Measurements from ENCODE around the gene USP7.
"Not testable (repeated sequence)": the region's sequence is repeated elsewhere in the genome, so short reads cannot be mapped to it uniquely, and the experiment has no call there.

The USP7 gene

DNA sequence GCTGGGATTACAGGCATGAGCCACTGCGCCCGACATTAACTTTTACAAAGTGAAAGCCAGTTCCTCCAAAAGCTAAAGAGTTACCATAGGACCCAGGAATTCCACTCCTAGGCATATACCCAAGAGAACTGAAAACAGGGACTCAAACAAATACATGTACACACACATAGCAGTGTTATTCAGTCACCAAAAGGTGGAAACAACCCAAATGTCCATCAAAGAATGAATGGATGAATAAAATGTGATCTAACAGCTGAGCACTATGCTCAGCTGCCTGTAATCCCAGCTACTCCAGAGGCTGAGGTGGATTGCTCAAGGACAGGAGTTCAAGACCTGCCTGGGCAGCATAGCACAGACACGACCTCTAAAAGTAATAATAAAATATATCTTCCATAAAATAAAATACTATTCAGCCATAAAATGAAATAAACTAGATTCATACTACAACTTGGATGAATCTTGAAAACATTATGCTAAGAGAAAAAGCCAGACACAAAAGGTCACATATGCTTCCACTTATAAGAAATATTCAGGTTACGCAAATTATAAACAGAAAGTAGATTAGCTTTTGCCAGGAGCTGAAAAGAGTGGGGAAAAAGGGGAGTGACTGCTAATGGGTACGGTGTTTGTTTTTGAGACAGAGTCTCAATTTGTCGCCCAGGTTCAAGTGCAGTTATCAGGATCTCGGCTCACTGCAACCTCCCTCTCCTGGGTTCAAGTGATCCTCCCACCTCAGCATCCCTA, 9.3 kb upstream of the USP7 start:
- DNase-seq (ENCODE audit: low spot score), result no peak

DNA sequence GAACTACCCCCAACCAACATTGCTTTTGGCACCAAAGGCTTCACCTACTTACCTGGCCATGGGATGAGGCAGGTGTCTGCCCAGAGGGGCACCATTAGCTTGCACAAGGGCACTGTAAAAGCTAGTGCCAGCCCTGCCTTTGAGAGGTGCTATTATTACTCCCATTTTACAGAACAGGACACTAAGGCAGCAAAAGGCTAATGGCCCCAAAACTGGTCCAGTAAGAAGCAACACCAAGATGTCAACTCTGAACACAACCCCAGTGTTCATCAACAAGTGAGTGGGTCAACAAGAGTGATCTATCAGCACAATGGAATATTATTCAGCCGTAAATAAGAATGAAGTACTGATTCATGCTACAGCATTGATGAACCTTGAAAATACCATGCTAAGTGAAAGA, 7.7 kb upstream of the USP7 start:
- no peak for DNase-seq (ENCODE audit: low spot score)

DNA sequence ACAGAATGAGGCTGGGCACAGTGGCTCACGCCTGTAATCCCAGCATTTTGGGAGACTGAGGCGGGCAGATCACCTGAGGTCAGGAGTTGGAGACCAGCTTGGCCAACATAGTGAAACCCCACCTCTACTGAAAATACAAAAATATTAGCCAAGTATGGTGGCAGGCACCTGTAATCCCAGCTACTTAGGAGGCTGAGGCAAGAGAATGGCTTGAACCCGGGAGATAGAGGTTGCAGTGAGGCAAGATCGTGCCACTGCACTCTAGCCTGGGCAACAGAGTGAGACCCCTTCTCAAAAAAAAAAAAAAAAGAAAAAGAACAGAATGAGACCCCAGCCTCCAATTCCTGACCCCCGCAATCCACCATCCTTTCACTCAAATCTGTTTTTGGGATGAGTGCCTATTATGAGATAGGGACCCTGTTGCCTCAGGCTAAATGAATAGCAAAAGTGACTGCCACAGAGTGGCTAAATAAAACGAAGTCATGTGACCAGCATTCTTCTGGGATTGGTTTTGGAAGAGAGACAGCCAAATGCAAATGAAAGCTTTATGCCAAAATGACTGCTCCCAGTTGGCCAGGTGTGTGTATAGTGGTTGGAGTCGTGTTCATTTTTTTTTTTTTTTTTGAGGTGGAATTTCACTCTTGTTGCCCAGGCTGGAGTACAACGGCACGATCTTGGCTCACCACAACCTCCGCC, 5.6 kb upstream of the USP7 start:
- not testable (repeated sequence) for DNase-seq (ENCODE audit: low spot score)

DNA sequence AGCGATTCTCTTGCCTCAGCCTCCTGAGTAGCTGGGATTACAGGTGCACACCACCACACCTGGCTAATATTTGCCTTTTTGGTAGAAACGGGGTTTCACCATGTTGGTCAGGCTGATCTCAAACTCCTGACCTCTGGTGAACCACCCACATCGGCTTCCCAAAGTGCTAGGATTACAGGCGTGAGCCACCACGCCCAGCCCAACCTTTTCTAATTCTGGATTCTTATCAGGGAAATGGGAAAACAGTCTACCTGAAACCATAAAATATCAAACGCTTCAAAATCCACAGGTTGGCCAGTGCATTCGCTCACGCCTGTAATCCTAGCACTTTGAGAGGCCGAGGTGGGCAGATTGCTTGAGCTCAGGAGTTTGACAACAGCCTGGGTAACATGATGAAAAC, 4.3 kb upstream of the USP7 start:
- DNase-seq (ENCODE audit: low spot score), result not testable (repeated sequence)

DNA sequence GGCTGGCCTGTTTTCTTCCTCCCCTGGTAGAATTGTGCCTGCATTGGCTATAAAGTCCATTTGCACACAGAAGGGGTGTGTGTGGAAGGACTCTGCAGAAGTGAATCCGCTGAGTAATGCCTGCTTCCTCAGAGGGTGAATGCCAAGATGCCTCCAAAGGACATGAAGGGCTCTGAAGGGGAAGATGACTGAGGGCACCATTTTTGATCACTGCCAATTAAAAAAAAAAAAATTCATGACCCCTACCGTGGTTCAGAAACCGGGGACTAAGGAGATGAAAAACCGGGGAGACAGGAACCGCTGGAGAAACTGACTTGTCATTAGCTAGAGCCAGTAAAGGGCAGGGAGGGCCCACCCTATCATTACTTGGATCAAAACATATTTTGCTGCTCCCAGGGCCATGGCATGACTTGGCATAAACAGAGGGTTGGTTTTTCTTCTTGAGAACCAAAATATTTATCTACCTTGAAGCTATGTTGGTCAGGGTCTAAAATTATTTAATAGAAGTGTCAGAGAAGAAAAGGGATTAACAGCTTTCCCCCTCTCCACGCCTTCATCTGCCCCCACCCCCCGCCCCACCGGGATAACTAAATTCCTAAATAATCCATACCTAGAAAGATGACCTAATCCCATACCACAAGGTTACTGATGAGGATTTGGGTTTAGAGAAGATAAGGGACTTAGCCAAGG, 3.6 kb upstream of the USP7 start:
- no peak for DNase-seq (ENCODE audit: low spot score)

DNA sequence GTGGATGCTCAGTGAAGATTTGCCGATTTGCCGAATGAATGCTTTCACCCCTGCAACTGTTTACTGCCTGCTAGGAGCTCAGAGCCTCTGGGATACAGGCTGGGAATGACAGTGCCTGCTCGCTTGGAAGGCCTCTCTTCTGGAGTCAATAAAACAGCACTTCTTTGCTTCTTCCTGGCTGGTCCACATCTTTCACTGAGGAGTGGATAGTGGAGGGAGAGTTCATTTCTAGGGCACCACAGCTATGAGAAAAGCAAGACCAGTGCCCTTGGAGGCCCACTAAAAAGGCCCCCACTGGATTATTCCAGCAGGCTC, 3.1 kb upstream of the USP7 start:
- no peak for DNase-seq (ENCODE audit: low spot score)

DNA sequence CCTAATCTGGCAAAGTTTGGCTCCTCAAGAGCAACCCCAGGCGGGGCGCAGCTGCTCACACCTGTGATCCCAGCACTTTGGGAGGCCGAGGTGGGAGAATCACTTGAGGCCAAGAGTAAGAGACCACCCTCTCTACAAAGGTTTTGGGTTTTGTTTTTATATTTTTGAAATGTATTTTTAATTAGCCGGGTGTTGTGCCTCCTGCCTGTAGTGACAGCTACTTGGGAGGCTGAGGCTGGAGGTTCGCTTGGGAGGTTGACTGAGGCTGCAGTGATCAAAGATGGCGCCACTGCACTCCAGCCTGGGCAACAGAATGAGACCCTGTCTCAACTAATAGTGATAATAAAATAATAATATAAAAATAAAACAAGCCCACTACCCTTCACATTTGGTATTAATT, 756 bp upstream of the USP7 start:
- no peak for DNase-seq (ENCODE audit: low spot score)

DNA sequence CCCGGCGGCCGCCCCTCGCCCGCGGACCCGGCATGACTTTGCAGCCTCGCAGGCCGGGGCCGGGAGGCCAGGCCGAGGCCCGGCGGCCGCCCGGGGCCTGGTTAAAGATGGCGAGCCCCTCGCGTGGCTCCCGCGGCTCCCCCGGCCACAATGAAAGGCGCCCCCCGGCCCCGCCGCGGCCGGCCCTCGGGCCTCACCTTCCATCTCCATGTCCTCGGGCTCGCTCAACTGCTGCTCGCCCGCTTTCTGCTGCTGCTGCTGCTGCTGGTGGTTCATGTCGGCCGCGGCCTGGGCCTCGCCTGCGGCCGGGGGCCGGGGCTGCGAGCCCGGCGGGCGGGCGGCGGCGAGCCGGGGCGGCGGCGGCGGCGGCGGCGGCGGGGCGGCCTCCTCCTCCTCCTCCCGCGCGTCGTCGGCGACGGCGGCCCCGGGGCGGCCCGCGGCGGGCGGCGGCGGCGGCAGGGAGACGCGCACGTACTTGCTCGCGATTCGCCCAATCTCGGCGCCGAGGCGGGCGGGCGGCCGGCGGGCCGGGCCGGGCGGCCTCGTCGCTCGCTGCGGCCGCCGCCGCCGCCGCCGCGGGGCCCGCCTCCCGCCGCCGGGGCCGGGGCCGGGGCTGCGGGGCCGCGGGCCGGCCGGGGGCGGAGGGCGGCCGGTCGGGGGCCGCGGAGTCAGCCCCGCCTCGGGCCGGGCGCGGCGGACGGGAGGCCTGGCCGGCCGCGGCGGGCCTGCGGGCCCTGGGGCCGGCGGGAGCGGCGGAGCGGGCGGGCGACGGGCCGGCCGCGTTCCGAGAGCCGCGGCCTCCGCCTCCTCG, 491 bp downstream of the USP7 start:
- DNase-seq (ENCODE audit: low spot score), result peak; percentile 28

DNA sequence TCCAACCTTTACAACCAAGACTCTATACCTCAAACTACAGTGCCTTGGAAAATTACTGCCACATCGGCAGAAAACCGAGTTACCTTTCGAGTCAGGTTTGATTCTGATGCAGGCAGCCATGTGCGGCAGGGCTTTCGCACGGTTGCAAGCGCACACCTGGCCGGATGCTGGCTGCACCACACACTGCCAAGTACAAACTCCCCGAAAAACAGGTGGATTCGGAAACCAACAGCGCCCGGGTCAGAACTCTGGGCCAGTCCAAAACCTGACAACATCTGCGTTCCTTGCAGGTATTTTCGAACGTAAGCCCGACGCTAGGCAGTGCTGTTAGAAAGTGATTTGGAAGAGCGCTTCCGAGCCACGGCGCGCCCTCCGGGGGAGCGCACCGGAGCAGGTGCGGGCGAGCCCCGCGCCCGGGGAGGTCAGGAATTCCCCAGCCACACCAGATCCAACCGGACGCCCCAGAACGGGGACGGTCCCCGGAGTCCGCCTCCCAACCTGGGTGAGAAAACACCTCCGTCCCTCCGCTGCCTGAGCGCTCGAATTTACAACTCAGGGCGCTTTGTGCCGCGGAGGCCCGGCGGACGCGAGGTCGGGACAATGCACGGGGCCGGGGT, 1.2 kb downstream of the USP7 start:
- peak; percentile 47 for DNase-seq (ENCODE audit: low spot score)

DNA sequence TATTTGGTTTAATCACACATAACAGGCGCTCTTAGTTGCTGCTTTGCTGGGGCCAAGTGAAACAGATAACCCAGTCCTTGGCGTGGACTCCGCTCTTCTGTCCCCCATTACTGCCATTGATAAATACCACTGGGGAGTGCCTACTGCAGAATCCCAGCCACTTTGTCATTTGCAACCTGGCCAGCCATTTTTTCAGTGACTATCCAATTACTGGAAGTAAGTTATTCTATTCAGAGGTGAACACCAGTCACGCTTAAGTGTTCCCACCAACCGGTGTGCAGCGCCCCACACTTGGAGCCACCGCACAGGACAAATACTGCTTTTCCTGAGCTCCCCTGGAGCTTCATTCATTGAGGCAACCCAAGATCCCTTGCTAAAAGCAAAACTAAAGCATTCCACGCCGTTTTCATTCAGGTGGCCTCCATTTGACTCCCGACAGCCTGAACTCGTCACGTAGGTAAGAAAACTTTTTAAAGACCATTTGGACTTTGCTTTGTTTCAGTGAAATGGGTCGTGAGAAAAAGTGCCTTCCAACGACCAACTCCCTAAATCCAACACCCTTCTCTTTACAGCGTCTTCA, 1.8 kb downstream of the USP7 start:
- DNase-seq (ENCODE audit: low spot score), result peak; percentile 17

DNA sequence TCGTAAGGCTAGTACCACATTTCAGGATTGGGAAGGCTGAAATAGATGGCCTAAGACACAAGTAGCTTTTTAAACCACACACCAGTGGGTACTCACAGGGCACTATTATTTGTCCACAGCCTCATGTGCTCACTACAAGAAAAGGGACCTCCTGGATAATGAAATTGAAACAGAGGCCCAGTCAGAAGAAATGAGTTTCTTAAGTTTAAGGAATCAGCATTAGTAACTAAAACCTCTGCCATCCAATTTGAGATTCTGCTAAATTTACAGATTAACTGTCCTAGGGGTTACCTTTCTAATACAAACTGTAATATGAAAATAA, 3.0 kb downstream of the USP7 start:
- no peak for DNase-seq (ENCODE audit: low spot score)

DNA sequence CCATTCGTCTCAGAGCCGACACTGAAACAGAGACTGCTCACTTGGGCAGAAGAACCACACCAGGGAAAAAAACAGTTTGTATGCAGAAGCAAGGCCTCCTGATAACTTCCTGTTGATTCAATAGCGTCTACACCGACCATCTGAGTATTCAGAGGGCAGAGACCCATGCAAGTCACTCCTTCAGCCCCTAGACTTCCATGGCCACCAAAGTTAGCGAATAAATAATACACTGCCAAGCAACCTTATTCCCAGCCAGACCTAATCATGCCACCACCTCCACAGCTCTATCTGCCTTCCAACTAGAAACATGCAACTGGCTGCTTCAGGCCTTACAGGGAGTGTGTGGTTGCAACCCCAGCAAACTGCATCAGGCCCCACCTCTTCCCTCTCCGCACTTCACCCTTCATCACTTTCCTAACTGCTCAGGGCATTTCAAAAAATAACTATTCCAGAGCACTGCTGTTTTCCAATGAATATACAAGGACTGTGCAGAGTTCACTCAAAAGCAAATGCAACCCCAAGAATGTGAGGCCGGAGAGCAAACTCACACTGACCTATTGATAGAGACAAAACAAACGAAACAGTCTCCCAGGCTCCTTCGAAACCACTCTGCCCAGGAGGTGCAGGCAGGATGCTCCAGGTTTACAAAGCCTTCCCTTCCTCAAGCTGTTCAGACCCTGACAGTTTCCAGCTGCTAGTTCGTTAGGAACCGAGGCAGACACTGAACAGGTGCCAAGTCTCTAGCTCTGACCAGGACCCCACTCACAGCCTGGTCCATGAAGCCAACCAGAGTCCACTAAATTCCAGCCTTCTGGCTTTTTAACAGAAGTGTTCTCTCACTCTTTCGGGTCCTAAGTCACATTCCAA, 3.6 kb downstream of the USP7 start:
- DNase-seq (ENCODE audit: low spot score), result peak; percentile 59

DNA sequence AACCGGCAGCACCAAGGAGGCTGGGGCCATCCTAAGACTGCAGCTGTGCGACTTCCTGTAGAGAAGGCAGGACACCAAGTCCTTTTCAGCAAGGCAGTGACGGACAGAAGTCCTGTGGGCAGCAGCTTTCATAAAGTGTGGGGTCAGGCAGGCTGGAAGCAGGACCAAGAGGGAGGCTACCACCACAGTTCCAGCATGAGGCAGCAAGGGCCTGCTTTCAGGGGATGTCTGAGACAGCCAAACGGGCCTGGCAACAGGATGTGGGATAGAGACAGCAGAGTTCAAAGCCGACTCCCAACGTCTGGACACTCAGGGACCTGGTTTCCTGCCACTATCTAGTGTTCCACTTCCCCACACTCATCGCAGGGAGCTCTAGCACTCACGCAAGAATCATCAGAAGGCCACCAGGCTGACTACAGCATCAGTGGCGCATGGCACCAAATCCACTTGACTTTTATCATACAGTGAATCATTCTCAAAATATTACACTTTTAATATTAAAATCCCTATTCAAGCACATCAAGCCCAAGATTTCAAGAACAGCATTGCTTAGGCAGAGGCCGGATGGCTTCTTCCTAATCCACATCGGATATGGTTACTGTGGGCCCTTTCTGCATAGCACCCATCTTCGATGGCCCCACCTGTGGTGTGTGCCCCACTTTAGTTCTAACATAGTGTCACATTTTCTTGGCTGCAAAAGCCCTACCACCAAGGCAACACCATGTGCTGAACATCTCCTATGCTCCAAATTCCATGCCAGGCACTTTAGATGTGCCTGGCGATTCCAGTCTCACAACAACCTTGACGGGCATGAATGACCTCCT, 5.2 kb downstream of the USP7 start:
- DNase-seq (ENCODE audit: low spot score), result no peak

DNA sequence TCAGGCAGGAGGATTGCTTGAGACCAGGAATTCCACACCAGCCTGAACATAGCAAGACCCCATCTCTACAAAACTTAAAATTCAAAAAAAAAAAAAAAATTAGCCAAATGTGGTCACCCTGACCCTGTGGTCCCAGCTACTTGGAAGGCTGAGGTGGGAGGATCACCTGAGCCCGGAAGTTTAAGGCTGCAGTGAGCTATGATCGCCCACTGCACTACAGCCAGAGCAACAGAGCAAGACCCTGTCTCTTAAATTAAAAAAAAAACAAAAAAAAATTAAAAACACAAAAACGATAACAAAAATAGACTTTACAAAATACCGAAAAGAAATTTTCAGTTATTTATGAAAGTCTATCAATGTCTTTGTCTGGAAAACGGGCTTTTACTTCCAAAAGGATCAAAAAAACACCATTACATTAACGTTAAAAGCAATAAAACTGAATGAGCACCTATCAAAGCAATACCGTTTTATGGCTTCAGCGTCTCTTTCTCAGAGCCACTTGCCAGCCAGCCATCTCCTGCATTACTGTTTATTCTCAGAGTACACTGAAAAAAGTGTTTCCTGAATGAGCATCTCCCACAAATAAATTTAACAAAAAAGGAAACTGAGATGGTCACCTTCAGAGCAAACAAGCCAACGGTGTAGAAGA, 6.1 kb downstream of the USP7 start:
- DNase-seq (ENCODE audit: low spot score), result no peak

DNA sequence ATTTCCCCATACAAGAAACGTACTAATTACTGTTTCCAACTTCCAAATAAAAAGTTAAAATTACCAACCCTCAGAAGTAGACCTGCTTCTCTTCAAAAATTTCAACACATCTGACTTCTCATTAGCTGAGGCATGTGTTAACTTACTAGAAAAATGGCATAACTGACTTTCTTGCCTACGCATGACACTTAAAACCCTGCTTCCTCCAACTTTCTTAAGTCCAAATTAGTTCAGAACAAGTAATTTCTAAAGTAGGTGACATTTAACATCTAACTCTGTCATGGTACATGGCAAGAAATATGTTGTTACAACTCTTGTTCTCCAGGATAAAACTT, 6.7 kb downstream of the USP7 start:
- DNase-seq (ENCODE audit: low spot score), result no peak

DNA sequence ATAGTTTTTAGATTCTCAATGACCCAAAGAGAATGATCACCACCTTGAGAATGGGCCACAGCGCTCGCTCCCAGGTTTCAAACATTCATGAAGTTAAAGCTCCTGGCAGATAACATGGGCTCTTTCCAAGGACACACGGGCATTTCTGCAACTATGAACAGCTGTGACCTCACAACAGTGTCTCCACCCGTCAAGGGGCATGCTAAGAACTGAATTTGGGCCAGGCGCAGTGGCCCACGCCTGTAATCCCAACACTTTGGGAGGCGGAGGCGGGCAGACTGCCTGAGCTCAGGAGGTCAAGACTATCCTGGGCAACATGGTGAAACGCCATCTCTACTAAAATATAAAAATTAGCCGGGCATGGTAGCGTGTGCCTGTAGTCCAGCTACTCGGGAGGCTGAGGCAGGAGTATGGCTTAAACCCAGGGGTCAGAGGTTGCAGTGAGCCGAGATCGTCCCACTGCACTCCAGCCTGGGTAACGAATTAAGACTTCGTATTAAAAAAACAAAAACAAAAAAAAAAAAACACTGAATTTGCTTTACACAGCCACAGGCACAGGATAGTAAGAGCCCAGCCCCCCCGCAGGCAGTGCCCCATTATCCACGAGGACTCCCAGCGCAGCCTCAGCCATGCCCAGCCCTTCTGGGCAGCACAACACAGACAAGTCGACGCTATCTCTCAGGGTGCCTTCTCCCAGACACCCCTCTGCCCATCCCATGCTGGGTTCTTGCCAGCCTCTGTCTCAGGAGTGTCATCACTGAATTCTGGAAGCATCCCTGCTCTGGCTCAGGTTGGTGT, 7.2 kb downstream of the USP7 start:
- DNase-seq (ENCODE audit: low spot score), result no peak

DNA sequence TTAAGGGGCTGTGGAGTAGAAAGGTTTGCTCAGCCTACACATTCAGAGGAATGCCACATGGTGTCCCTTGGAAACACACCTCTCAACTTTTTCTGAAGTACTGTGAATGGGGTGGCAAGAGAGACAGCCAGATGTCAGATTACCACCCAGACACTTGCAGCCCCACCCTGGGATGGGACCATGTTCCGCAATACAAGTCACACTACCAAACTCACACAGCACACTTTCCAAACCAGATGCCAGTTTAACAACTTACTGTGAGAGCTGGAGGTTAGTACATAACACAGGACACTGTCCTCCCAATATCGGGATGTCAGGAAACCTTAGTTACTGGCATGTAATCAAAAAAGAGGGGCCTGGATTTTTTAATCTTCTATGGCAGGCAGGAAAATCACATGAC, 7.9 kb downstream of the USP7 start:
- DNase-seq (ENCODE audit: low spot score), result no peak

DNA sequence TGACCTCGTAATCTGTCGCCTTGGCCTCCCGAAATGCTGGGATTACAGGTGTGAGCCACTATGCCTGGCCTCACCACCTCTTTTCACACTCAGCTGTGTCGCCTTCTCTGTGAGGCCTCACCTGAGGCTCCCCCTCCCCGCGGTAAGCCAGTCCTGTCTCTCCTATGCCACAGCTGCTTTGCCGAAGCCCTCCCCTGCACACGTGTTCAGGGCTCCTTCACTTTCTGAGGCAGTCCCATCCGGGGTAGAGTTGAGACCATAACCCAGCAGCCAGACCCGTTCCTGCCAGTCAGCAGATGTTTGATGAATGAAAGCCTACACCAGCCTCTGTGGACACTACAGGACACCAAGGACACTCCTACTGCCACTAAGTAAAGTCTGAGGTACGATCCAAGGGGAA, 10.6 kb downstream of the USP7 start:
- DNase-seq (ENCODE audit: low spot score), result no peak

DNA sequence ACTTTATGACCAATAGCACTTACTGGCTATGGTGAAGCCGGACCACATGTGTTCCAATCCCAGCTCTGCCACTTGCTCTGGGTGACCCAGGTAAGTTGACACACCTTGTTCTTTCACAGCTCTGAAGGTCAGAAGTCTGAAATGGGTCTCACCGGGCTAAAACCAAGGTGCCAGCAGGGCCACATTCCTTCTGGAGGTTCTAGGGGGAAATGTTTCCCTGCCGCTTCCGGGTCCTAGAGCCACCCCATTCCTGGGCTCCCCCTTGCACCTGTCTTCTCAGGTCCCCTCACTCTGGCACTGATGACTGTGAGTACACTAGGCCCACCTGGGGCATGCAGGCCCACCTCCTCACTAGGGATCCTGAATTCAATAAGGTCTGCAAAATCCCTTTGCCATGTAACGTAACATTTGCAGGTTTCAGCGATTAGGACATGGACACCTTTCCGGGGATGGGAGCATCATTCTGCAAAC, 11.4 kb downstream of the USP7 start:
- no peak for DNase-seq (ENCODE audit: low spot score)

Measured in HuH-7.5 (cell line).